Activated naive CD8-positive, alpha-beta T cell treated with anti-CD3 and anti-CD28 coated beads, Interleukin-2, amount 50 U/mL, for 16 hours (primary cell): ENCODE measurements around the gene TLCD4.
"Not testable (repeated sequence)": the region's sequence is repeated elsewhere in the genome, so short reads cannot be mapped to it uniquely, and the experiment has no call there.

Source experiments
- DNase-seq: peaks from one replicate; pipeline ENCODE4 v3.0.0-alpha.2; 2020; ENCODE audit warnings: low read depth, low spot score

The TLCD4 gene, protein sequence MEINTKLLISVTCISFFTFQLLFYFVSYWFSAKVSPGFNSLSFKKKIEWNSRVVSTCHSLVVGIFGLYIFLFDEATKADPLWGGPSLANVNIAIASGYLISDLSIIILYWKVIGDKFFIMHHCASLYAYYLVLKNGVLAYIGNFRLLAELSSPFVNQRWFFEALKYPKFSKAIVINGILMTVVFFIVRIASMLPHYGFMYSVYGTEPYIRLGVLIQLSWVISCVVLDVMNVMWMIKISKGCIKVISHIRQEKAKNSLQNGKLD

DNA sequence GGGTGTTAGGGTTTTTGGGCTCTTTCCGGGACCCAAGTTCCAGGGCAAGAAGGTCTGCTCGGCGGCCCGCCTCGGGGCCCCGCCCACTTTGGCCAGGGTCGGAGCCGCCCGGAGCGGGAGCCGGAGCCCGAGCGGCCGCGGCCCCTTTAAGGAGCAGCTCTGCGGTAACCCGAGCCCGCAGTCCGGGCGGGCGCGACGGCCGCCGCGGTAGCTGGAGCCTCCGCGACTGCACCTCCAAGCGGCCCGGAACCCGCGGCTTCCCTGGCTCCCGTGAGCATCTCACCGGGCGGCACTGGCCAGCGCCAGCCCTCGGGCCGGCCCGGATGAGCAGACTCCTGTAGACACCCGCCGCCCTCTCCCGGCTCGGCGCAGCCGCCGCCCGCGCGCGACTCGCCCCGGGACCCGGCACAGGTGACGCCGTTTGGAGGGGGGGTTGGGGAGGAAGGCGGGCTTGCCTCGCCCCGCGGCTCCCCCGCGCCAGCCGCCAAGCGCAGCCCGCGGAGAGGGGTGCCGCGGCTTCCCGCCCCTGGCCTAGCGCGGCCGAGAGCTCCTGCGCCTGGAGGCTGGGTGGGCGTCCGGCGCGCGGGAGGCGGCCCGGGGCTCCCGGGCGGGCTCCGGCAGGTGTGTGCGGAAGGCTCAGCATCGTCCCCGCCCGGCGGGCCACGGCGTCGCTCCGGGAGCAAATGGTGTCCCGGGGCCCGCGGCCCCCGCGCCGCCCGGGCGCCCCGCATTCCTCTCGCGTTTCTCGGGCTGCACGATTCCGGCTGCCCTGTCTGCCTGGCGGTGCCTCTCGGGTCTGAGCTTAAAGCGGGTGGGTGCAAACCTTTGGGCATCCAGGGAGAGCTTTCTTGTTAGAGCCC, at the start of gene TLCD4:
TSS of gene TLCD4 (plus strand) at position 149 of the 860 bp plus-strand sequence. CDS start 26,547 bp downstream, outside the sequence.
- no peak for DNase-seq

DNA sequence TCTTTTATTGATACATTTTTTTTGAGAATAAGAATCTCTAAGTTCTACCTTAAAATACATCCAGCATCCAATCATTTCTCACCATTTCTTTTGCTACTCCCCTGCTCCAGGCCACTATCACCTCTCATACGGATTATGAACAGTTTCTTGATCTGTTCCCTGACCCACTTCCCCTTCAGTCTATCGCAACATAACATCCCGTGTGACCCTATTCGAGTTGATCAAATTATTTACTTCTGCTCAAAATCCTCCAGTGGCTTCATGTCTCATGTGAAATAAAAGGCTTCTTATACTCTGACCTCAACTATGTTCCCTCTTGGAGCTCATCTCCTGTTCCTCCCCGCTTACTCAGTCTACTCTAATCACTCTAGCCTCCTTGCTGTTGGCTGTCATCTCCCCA, 49.6 kb upstream of the TLCD4 start:
- no peak for DNase-seq

DNA sequence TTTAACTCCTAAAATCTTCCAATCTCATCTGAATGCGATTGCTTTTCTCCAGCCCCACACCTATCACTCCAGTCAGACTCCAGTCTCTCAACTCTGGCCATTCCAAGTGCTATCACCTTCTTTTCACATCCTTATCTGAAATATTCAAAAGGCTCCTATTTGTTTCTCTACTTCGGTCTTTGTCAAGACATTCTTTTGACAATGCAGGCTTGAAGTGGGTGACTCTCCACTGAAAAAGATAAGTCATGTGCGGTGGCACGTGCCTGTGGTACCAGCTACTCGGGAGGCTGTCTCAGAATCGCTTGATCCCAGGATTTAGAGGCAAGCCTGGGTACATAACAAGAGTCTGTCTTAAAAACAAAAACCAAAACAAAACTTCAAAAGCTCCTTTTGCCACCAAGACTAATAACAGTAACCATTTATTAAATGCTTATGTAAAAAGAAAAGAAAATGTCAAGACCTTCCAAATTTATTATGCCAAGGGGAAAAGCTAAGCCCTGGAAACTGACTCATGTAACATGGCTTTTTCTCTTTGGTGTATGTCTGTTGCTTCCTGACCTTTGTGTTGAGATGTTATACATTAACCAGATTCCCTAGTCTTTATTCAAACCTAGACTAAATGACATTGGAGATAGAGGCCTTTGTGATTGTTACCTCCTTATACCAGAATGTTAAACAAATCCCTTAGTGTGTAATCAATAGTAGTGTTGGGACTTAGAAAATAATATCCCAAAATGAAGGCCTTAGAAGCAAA, 48.0 kb upstream of the TLCD4 start:
- DNase-seq, result no peak

DNA sequence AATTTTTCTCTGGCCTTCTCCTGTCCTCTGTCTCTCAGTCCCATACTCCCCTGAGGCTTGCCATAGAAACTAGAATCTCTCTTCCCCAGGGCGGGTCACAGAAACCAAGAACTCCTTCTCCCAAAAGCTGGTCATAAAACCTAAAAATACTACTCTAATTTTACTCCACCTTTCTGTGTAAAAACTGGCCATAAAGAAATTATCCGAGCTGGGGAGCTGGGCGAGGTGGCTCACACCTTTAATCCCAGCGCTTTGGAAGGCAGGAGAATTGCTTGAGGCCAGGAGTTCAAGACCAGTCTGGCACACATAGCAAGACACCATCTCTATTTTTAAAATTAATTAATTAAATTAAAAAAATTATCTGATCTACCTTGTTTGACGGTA, 47.5 kb upstream of the TLCD4 start:
- no peak for DNase-seq

DNA sequence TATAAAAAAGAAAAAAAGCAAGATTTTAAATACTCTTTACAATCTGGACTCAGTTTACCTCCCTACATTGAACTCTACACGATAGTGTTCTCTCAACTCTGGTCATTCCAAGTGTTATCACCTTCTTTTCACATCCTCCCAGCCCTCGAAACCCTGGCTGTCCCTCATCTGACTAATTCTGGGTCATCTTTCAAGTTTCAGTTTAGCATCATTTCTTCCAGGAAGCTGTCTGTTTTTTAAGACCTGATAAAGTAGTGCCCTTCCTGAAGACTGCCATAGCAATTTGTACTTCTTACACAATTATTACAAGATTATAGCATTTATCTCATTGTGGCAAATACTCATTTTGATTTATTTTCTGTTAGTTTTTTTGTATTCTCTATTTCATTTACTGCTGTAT, 45.6 kb upstream of the TLCD4 start:
- DNase-seq, result no peak

DNA sequence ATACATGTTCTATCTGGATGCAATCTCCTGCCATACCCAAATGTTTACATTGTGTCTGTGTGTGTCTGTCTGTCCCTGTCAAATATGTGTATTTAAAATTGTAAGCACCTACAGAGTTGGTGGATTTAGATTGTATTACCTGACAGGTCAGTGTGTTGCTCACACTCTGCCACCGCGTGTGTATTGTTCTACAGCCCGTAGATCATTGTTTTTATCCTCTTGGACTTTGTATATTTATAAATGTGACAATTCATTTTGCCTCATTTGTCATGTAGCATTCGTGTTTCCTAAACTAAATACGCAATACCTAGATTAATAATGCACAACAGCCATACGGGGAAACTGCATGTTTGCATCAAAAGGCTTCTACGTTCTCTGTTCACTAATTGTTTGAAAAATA, 45.0 kb upstream of the TLCD4 start:
- no peak for DNase-seq

DNA sequence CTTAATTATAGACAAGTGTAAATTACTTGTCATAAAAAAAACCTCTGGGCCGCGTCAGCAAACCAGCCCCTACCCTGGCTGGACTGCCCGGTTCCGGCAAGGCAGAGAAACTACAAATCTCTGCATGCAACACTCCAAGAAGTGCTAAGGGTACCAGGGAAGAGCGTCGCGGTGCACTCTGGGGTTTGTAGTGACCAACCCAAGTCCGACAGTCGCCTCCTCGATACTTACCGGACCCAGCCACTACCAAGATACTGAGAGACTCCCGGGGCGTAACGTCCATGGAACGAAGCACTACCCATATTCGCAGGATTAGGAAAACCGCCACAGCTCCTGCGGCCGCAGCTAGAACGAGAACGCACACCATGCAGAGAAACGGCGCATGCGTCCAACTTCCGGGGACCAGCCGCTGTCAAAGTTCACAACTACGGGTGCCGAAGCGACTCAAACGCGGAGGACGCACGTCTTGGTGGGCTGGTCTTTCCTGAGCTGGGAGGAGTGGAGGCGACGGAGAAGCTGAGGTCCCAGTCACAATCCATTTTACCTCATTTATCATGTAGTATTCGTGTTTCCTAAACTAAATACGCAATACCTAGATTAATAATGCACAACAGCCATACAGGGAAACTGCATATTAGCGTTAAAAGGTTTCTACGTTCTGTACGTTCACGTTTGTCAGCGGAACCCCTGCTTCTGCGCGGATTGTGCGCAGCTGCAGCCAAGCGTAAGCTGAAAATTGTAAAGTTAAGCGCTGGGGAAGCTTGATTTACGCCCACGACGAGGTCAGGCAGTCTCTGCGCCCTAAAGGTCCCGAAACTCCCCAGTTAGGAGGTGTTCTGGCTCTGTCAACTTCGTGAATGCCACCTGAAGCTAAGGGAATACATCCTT, 44.4 kb upstream of the TLCD4 start, which contains the start of gene ALG14:
TSS of gene ALG14 (minus strand) at position 420 of the 888 bp plus-strand sequence. CDS start at position 367, 53 bp downstream.
- DNase-seq, result peak; percentile 88

DNA sequence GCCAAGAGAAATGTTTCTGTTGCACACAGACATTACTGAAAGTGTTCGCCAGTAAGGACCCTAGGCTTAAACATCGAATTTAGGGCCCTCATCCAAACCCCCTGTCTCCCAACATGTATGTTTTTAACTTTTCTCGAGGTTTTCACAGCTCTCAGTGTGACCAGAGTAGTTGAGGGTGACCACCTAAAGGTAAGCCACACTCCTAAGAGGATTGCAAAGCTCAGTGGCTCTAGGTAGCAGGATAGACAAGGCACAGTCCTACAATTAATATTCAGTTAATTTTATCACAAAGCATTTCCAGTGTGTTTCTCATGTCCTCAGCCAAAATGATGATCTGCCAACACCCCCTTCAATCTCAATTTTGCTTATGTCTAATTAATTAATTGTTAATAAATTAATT, 43.7 kb upstream of the TLCD4 start:
- no peak for DNase-seq

DNA sequence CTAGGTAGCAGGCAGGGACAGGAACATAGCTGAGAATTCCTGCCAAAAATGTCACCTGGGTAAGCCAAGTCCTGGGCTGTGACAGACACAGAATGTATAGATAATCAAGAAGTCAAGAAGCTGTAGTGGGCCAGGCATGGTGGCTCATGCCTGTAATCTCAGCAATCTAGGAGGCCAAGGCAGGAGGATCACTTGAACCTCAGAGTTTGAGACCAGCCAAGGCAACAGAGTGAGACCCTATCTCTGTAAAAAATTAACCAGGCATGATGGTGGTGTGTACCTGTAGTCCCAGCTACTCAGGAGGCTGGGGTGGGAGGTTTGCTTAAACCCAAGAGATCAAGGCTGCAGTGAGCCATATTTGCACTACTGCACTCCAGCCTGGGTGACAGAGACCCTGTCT, 41.1 kb upstream of the TLCD4 start:
- DNase-seq, result no peak

DNA sequence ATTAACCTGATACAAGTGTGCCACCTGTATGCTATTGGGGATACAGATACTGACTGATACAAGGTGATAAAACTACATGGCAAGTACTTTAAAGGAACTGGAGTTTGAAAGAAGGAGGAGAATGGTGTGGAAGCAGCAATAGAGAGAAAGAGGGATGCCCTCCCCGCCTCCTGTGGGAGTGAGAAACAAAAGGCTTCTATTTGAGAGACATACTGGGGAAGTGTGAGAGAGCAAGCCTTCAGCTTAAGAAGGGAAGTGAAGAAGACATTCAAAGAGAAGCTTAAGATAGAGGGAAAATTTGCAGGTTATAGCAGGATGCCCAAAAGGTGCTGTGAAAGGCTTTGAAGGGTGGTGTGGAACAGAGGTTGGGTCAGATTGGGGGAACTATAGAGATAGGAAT, 36.7 kb upstream of the TLCD4 start:
- DNase-seq, result no peak

DNA sequence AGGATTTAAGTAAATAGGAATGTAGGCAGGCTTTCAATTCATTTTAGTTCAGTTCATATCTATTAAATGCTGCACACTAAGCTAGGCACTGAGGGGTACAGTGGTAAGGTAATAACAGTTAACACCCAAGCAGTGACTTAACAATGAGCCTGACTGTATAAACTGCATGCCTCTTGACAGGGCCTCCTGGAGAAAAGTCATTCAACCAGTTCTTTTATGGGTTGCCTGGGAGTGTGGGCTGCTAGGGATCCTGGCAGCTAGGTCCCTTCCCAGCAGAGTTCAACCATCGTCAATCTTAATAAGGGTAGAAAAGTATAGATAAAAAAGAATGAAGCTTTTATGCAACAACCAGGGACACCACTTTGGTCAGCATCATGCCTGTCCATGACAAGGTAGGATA, 36.3 kb upstream of the TLCD4 start:
- no peak for DNase-seq

DNA sequence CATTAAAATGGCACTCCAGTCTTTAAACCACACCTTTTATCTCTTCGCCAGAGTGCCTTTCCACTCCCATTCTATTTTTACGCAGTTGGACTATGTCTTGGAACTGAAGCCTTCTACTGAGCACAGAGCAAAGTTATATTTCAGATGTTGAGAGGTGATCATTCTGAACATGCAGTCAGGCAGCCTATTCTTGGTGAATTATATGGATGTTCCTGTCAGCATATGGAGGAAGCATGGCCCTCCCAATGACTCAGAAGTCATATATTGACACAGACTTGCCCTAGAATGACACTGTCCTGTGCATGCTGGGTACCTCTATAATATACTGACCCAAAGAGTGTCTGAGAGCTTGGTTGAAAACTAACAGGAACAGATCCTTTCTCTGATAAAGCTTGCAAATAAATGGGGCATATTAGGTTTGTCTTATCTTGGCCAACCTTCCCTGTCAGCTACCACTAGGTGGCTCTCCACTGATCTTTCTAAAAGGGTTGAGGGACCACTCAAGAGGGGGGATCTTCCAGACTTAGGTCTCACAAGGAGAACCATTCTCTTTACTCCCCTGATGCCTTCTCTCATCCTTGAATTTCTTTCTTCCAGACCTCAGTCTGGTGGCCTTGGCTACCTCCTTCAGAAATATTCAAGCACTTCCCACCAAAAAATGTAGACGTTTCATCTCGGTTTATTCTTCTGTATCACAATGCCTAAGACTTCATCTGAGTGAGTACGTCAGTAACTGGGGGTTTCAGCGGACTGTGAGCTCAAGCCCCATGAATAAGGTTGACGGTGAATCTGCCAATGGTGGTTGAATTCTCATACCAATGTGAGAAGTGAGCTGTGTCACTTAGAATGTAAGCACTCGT, 32.6 kb upstream of the TLCD4 start:
- no peak for DNase-seq

DNA sequence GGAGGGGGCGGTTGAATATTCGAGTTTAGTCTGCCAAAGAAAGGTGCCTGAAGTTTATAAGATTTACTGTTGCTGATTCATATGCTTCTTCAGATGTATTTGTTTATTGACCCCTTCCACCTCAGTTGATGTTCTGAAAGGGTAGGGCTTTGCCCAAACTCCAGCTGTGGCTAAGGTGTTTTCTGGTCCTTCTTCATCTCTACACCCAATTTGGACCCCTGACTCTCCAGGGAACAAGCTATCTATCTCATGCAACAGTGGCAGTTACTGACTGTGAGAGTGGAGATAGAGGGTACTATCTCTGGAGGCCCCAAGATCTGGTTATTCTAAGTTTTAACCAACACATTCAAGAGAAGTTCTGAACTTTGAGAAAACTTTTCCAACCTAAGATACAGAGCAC, 31.8 kb upstream of the TLCD4 start:
- no peak for DNase-seq

DNA sequence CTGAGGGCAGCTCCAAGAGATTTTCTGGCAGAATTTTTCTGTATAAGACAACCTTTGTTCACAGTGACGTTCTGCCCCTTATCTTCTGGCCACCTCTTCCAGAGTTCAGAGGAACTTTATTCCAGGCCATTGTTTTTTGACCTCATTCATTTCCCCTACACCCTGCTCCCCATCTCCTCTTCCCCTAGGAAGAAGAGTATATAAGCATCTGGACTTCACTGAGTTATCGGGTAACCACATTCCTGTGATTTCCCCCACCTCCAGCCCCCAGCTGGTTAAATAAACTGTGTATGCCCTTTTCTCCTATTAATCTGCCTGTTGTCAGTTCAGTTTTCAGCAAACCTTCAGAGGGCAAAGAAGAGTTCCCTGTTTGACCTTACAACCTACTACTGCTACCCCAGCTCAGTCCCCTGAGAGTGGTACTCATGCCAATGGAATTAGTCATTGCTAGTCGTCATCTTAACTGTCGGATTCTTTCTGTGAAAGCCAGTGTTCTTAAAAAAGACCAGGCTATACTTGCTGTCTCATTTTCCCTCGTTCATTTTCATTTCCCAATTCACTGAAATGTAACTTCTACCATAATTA, 30.1 kb upstream of the TLCD4 start:
- DNase-seq, result no peak

DNA sequence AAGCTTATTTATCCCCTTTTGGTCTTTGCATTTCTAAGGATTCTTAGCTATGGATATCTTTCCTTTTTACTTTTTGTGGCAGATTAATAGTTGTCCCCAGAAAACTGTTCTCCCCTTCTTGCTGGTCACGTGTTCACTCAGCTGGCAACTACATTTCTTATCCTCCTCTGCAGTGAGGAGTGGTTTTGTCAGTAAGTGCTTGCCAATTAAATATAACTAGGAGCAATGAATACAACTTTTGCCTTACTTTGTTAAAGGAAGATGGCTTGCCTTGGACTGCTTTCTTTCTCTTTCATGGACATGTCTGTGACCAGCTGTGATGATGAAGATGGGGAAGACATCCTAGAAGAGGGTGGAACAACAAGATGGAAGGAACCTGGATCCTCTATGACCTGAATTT, 28.9 kb upstream of the TLCD4 start:
- DNase-seq, result no peak

DNA sequence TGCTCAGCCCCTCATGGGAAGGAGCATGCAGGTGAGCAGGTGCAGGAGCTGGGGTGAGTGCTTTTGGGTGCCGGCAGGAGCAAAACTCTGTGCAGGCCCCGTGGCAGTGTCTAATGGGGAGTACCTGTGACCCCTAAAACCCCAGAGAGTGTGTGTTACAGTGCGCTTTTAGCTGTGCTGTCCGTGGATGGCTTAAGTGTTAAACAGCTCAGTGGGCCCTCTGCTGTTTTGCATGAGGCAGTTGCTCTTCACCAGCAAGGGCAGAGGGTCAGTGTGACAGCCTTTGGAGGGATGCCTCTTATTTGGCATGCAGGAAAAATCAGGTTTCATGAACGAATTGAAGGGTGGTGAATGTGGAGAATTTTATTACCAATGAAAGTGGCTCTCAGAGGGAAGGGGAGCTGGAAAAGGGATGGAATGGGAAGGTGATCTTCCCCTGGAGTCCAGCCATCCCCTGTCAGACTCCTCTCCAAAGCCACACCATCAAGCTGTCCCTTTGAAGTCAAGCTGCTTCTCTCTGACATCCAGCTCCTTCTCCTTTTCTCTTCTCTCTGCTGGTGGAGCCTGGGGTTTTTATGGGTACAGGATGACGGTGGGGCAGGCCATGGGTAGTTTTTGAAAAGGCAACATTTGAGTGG, 27.4 kb upstream of the TLCD4 start:
- DNase-seq, result no peak

DNA sequence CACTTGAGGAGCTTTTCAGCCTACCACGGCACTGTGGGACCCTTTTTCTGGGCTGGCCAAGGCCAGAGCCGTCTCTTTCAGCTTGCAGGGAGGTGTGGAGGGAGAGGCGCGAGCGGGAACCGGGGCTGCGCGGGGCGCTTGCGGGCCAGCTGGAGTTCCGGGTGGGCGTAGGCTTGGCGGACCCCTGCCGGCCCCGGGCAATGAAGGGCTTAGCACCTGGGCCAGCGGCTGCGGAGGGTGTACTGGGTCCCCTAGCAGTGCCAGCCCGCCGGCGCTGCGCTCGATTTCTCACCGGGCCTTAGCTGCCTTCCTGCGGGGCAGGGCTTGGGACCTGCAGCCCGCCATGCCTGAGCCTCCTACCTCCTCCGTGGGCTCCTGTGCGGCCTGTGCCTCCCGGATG, 25.9 kb upstream of the TLCD4 start:
- not testable (repeated sequence) for DNase-seq

DNA sequence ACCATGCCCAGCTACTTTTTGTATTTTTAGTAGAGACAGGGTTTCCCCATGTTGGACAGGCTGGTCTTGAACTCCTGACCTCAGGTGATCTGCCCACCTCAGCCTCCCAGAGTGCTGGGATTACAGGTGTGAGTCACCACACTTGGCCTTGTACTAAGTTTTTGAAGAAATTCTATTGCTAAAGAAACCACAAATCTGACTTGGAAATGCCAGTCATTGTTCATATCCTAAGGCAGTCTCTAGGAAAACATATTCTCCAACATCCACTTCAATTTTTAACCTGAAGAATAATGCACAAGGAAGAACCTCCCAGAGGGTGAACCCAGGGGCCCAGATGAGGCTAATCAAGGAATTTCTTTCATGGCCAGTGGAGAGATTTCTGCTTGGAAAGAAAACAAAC, 24.3 kb upstream of the TLCD4 start:
- DNase-seq, result not testable (repeated sequence)

DNA sequence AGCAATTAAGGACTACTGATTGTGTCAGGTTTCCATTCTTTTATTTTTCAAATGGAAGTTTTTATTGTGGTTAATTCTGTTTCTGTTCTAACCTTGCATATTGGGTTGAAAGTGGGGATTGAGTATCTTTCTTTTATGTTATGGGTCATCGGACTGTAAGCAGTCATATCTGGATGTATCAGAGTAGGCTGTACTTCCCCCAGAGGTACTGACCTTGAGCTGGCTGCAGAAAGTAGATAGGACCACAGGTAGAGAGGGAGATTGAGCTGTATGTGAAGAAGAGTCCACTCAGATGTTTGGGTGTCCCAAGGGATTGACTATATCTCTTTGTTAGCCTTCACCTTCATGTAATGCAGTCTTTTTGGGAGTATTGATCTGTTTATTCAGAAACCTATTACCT, 23.9 kb upstream of the TLCD4 start:
- DNase-seq, result no peak

DNA sequence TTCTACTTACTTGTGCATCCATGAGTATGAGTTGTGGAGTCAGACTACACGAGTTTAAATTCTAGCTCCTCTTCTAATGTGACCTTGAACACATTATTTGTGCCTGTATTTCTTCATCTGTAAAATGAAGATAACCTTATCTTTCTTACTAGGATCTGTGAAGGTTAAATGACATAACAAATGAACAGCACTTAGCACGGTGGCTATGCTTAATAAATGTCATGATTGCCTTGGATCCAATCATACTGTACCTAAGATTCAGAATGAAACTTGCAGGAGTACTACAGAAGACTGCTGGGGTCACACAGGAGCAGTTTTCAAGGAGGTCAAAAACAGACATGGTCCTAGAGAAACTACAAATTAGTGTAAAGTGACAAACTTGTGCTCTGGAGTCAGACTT, 22.2 kb upstream of the TLCD4 start:
- no peak for DNase-seq
